ENCODE data around the gene INTS11.

Gene INTS11

DNA sequence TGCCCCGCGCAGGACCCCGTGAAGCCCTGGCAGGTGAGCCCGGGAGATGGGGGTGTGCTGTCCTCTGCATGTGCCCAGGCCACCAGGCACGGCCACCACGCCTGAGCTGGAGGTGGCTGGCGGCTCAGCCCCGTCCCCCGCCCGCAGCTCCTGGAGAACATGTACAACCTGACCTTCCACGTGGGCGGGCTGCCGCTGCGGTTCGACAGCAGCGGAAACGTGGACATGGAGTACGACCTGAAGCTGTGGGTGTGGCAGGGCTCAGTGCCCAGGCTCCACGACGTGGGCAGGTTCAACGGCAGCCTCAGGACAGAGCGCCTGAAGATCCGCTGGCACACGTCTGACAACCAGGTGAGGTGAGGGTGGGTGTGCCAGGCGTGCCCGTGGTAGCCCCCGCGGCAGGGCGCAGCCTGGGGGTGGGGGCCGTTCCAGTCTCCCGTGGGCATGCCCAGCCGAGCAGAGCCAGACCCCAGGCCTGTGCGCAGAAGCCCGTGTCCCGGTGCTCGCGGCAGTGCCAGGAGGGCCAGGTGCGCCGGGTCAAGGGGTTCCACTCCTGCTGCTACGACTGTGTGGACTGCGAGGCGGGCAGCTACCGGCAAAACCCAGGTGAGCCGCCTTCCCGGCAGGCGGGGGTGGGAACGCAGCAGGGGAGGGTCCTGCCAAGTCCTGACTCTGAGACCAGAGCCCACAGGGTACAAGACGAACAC, 8.5 kb upstream of the INTS11 start:
- no peak for DNase-seq (ENCODE audit: low spot score)
- no peak overlapping the region for H2AFZ ChIP-seq (ENCODE audit: low read length)
- H3K27ac ChIP-seq (replicated peaks; ENCODE audit: low read length) = no peak overlapping the region
- peak overlapping the region; percentile 12 for H3K9ac ChIP-seq (ENCODE audit: low read depth, low read length, poor library complexity)
- H3K18ac ChIP-seq (ENCODE audit: low read length) = no peak overlapping the region
- no CpG with 5 or more reads among the region's 48 CpGs for WGBS, 2 donors (ENCODE audit: extremely low coverage in 2 of 2, insufficient read length in 2 of 2, insufficient replicate concordance in 1 of 2)
- peak overlapping the region; percentile 99 for H3K23ac ChIP-seq (ENCODE audit: low read depth, low read length, poor library complexity)
- H2BK15ac ChIP-seq (ENCODE audit: low read length) = no peak overlapping the region
- H4K8ac ChIP-seq (ENCODE audit: low read depth, low read length) = peak overlapping the region; percentile 4
- H3K4me1 ChIP-seq (ENCODE audit: control insufficient read depth in 2 of 2, insufficient read depth in 1 of 2, low read depth in 1 of 2, low read length in 2 of 2) = peaks cover 8 to 11% of the 10 kb centered on the region in 2 donors
- H3K9me3 ChIP-seq (replicated peaks in 1 of 2; ENCODE audit: control insufficient read depth in 2 of 2, insufficient read depth in 1 of 2, low read depth in 1 of 2, low read length in 2 of 2) = peaks cover 0 to 9% of the 10 kb centered on the region in 2 donors
- H3K4ac ChIP-seq (ENCODE audit: low read length) = no peak overlapping the region
- H3K14ac ChIP-seq (ENCODE audit: low read length) = no peak overlapping the region
- no peak overlapping the region for H2BK120ac ChIP-seq (ENCODE audit: low read depth, low read length)
- no peak overlapping the region for H2BK5ac ChIP-seq (ENCODE audit: low read length)
- no peak overlapping the region for H2AK5ac ChIP-seq (ENCODE audit: low read depth, low read length)
- no peak overlapping the region for H2BK12ac ChIP-seq (ENCODE audit: low read length)
- peaks cover 14% of the 10 kb centered on the region for H3K79me1 ChIP-seq (ENCODE audit: low read depth, low read length)
- peak overlapping the region in 1 of 2 donors; percentile 44 for H3K4me3 ChIP-seq (ENCODE audit: low read length in 2 of 2)
- peaks cover 0 to 2% (median 0%) of the 10 kb centered on the region in 3 experiments for H3K27me3 ChIP-seq (ENCODE audit: control insufficient read depth in 3 of 3, insufficient read depth in 3 of 3, low read depth in 1 of 3, low read length in 3 of 3)
- H3K36me3 ChIP-seq (replicated peaks in 1 of 2; ENCODE audit: control insufficient read depth in 2 of 2, insufficient read depth in 2 of 2, low read length in 2 of 2) = peaks cover 12 to 25% of the 10 kb centered on the region in 2 donors
- no peak overlapping the region for H3K4me2 ChIP-seq (ENCODE audit: insufficient read depth, low read length, poor library complexity, severe bottlenecking)
- no peak overlapping the region for H4K91ac ChIP-seq (ENCODE audit: low read depth, low read length, poor library complexity)

GRCh38 chr1:1332031-1332755, 7.7 kb upstream of the INTS11 start:
- H3K4me1 ChIP-seq (ENCODE audit: control insufficient read depth in 2 of 2, insufficient read depth in 1 of 2, low read depth in 1 of 2, low read length in 2 of 2) = peaks cover 8 to 11% of the 10 kb centered on the region in 2 donors
- H2BK15ac ChIP-seq (ENCODE audit: low read length) = no peak overlapping the region
- no peak overlapping the region for H3K18ac ChIP-seq (ENCODE audit: low read length)
- peak overlapping the region; percentile 99 for H3K23ac ChIP-seq (ENCODE audit: low read depth, low read length, poor library complexity)
- H3K4me2 ChIP-seq (ENCODE audit: insufficient read depth, low read length, poor library complexity, severe bottlenecking) = no peak overlapping the region
- H2BK120ac ChIP-seq (ENCODE audit: low read depth, low read length) = no peak overlapping the region
- H3K27me3 ChIP-seq (ENCODE audit: control insufficient read depth in 3 of 3, insufficient read depth in 3 of 3, low read depth in 1 of 3, low read length in 3 of 3) = peaks cover 0 to 2% (median 0%) of the 10 kb centered on the region in 3 experiments
- peaks cover 14% of the 10 kb centered on the region for H3K79me1 ChIP-seq (ENCODE audit: low read depth, low read length)
- no peak for DNase-seq (ENCODE audit: low spot score)
- no peak overlapping the region for H3K4me3 ChIP-seq (ENCODE audit: low read length in 2 of 2)
- H2BK12ac ChIP-seq (ENCODE audit: low read length) = peak overlapping the region; percentile 6
- H3K36me3 ChIP-seq (replicated peaks in 1 of 2; ENCODE audit: control insufficient read depth in 2 of 2, insufficient read depth in 2 of 2, low read length in 2 of 2) = peaks cover 13 to 28% of the 10 kb centered on the region in 2 donors
- H3K27ac ChIP-seq (replicated peaks; ENCODE audit: low read length) = no peak overlapping the region
- peak overlapping the region; percentile 43 for H4K8ac ChIP-seq (ENCODE audit: low read depth, low read length)
- no peak overlapping the region for H4K91ac ChIP-seq (ENCODE audit: low read depth, low read length, poor library complexity)
- H2AK5ac ChIP-seq (ENCODE audit: low read depth, low read length) = no peak overlapping the region
- no CpG with 5 or more reads among the region's 57 CpGs for WGBS, 2 donors (ENCODE audit: extremely low coverage in 2 of 2, insufficient read length in 2 of 2, insufficient replicate concordance in 1 of 2)
- H2AFZ ChIP-seq (ENCODE audit: low read length) = no peak overlapping the region
- H2BK5ac ChIP-seq (ENCODE audit: low read length) = peak overlapping the region; percentile 13
- H3K9me3 ChIP-seq (replicated peaks in 1 of 2; ENCODE audit: control insufficient read depth in 2 of 2, insufficient read depth in 1 of 2, low read depth in 1 of 2, low read length in 2 of 2) = peaks cover 0 to 9% of the 10 kb centered on the region in 2 donors
- peak overlapping the region; percentile 53 for H3K4ac ChIP-seq (ENCODE audit: low read length)
- H3K9ac ChIP-seq (ENCODE audit: low read depth, low read length, poor library complexity) = peak overlapping the region; percentile 70
- peak overlapping the region; percentile 38 for H3K14ac ChIP-seq (ENCODE audit: low read length)

DNA sequence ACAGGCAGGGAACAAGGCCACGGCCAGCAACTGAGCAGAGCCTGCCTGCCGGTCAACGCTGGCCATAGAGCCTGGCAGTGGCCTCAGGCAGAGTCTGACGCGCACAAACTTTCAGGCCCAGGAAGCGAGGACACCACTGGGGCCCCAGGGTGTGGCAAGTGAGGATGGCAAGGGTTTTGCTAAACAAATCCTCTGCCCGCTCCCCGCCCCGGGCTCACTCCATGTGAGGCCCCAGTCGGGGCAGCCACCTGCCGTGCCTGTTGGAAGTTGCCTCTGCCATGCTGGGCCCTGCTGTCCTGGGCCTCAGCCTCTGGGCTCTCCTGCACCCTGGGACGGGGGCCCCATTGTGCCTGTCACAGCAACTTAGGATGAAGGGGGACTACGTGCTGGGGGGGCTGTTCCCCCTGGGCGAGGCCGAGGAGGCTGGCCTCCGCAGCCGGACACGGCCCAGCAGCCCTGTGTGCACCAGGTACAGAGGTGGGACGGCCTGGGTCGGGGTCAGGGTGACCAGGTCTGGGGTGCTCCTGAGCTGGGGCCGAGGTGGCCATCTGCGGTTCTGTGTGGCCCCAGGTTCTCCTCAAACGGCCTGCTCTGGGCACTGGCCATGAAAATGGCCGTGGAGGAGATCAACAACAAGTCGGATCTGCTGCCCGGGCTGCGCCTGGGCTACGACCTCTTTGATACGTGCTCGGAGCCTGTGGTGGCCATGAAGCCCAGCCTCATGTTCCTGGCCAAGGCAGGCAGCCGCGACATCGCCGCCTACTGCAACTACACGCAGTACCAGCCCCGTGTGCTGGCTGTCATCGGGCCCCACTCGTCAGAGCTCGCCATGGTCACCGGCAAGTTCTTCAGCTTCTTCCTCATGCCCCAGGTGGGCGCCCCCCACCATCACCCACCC, 6.9 kb upstream of the INTS11 start, which contains the start of gene TAS1R3:
TSS of gene TAS1R3 (plus strand) at position 213 of the 898 bp plus-strand sequence. CDS start at position 279, 66 bp downstream.
- H4K8ac ChIP-seq (ENCODE audit: low read depth, low read length) = peak within 1 kb of the TSS; percentile 82
- H3K36me3 ChIP-seq (replicated peaks in 1 of 2; ENCODE audit: control insufficient read depth in 2 of 2, insufficient read depth in 2 of 2, low read length in 2 of 2) = peaks cover 15 to 26% of the 10 kb centered on the region in 2 donors
- peaks cover 14% of the 10 kb centered on the region for H3K79me1 ChIP-seq (ENCODE audit: low read depth, low read length)
- H2BK5ac ChIP-seq (ENCODE audit: low read length) = peak within 1 kb of the TSS; percentile 53
- peak within 1 kb of the TSS; percentile 99 for H3K23ac ChIP-seq (ENCODE audit: low read depth, low read length, poor library complexity)
- H2BK15ac ChIP-seq (ENCODE audit: low read length) = peak within 1 kb of the TSS; percentile 37
- peak within 1 kb of the TSS in 1 of 2 donors; percentile 73 for H3K4me3 ChIP-seq (ENCODE audit: low read length in 2 of 2)
- H2BK12ac ChIP-seq (ENCODE audit: low read length) = peak within 1 kb of the TSS; percentile 6
- H3K9me3 ChIP-seq (replicated peaks in 1 of 2; ENCODE audit: control insufficient read depth in 2 of 2, insufficient read depth in 1 of 2, low read depth in 1 of 2, low read length in 2 of 2) = peaks cover 0 to 9% of the 10 kb centered on the region in 2 donors
- no peak for DNase-seq (ENCODE audit: low spot score)
- H3K9ac ChIP-seq (ENCODE audit: low read depth, low read length, poor library complexity) = peak within 1 kb of the TSS; percentile 80
- H3K18ac ChIP-seq (ENCODE audit: low read length) = peak within 1 kb of the TSS; percentile 76
- no peak within 1 kb of the TSS for H3K27ac ChIP-seq (replicated peaks; ENCODE audit: low read length)
- peak within 1 kb of the TSS; percentile 7 for H2AK5ac ChIP-seq (ENCODE audit: low read depth, low read length)
- peaks cover 8 to 11% of the 10 kb centered on the region in 2 donors for H3K4me1 ChIP-seq (ENCODE audit: control insufficient read depth in 2 of 2, insufficient read depth in 1 of 2, low read depth in 1 of 2, low read length in 2 of 2)
- H2BK120ac ChIP-seq (ENCODE audit: low read depth, low read length) = peak within 1 kb of the TSS; percentile 61
- peaks cover 0 to 2% (median 0%) of the 10 kb centered on the region in 3 experiments for H3K27me3 ChIP-seq (ENCODE audit: control insufficient read depth in 3 of 3, insufficient read depth in 3 of 3, low read depth in 1 of 3, low read length in 3 of 3)
- peak within 1 kb of the TSS; percentile 53 for H3K4ac ChIP-seq (ENCODE audit: low read length)
- peak within 1 kb of the TSS; percentile 82 for H3K14ac ChIP-seq (ENCODE audit: low read length)
- WGBS, 2 donors (ENCODE audit: extremely low coverage in 2 of 2, insufficient read length in 2 of 2, insufficient replicate concordance in 1 of 2) = no CpG with 5 or more reads among the region's 41 CpGs
- no peak within 1 kb of the TSS for H4K91ac ChIP-seq (ENCODE audit: low read depth, low read length, poor library complexity)
- H2AFZ ChIP-seq (ENCODE audit: low read length) = no peak within 1 kb of the TSS
- no peak within 1 kb of the TSS for H3K4me2 ChIP-seq (ENCODE audit: insufficient read depth, low read length, poor library complexity, severe bottlenecking)
